SH-SY5Y (cell line): ENCODE data around the gene MED29.

Experiments
- GATA2 ChIP-seq: IDR thresholded peaks from 2 replicates; pipeline ENCODE4 v1.6.1; 2011; ENCODE audit warnings: mild to moderate bottlenecking, low read depth, low read length
- GATA3 ChIP-seq: IDR thresholded peaks from 2 replicates; pipeline ENCODE4 v1.6.1; 2011; ENCODE audit warnings: low read depth, mild to moderate bottlenecking, low read length, moderate library complexity

MED29 gene

GRCh38 chr19:39390751-39391437 lies at the start of gene MED29, which contains the start of gene PAF1:
Gene MED29 (plus strand): TSS chr19:39391378. CDS start chr19:39391423, 45 bp downstream.
Gene PAF1 (minus strand): TSS chr19:39391106. CDS start chr19:39390864, 242 bp downstream.
- TF ChIP-seq GATA3 (no peak), GATA2 (no peak)

GRCh38 chr19:39341719-39342604 lies 49.2 kb upstream of the MED29 start, which contains the start of gene SAMD4B:
Gene SAMD4B (plus strand): TSS chr19:39342421. CDS start chr19:39356894, 14,473 bp downstream.
- TF ChIP-seq GATA2 (no peak), GATA3 (no peak)

- TF ChIP-seq GATA3 (no peak), GATA2 (no peak)
Measured at GRCh38 chr19:39342647-39343305, 48.4 kb upstream of the MED29 start.

GRCh38 chr19:39345956-39346355 lies 45.2 kb upstream of the MED29 start:
- TF ChIP-seq GATA3 (no peak), GATA2 (no peak)

GRCh38 chr19:39347332-39348164 lies 43.6 kb upstream of the MED29 start:
- no peak for TF ChIP-seq GATA2
- TF ChIP-seq GATA3, result no peak

GRCh38 chr19:39349326-39349725 lies 41.9 kb upstream of the MED29 start:
- no peak for TF ChIP-seq GATA2
- TF ChIP-seq GATA3, result no peak

GRCh38 chr19:39350156-39350555 lies 41.0 kb upstream of the MED29 start:
- TF ChIP-seq GATA3 (no peak), GATA2 (no peak)

GRCh38 chr19:39351537-39352064 lies 39.6 kb upstream of the MED29 start:
- TF ChIP-seq GATA2, result no peak
- no peak for TF ChIP-seq GATA3

- TF ChIP-seq GATA2, result no peak
- no peak for TF ChIP-seq GATA3
Measured at GRCh38 chr19:39352381-39353255, 38.6 kb upstream of the MED29 start.

GRCh38 chr19:39355253-39355652 lies 35.9 kb upstream of the MED29 start:
- no peak for TF ChIP-seq GATA2
- no peak for TF ChIP-seq GATA3

- TF ChIP-seq GATA2 (no peak), GATA3 (no peak)
Measured at GRCh38 chr19:39356073-39356472, 35.1 kb upstream of the MED29 start.

GRCh38 chr19:39356647-39357046 lies 34.5 kb upstream of the MED29 start:
- TF ChIP-seq GATA2 (no peak), GATA3 (no peak)

- no peak for TF ChIP-seq GATA2
- no peak for TF ChIP-seq GATA3
Measured at GRCh38 chr19:39359026-39359425, 32.2 kb upstream of the MED29 start.

- TF ChIP-seq GATA2, result no peak
- no peak for TF ChIP-seq GATA3
Measured at GRCh38 chr19:39360599-39360998, 30.6 kb upstream of the MED29 start.
